COLO829 (cell line): ENCODE results near the gene AKR1D1.
"Not testable (repeated sequence)": the region's sequence is repeated elsewhere in the genome, so short reads cannot be mapped to it uniquely, and the experiment has no call there.

Source experiments
- DNase-seq: peaks from one replicate; pipeline ENCODE4 v3.0.0; 2012; ENCODE audit warnings: low spot score

Gene AKR1D1, protein sequence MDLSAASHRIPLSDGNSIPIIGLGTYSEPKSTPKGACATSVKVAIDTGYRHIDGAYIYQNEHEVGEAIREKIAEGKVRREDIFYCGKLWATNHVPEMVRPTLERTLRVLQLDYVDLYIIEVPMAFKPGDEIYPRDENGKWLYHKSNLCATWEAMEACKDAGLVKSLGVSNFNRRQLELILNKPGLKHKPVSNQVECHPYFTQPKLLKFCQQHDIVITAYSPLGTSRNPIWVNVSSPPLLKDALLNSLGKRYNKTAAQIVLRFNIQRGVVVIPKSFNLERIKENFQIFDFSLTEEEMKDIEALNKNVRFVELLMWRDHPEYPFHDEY

DNA sequence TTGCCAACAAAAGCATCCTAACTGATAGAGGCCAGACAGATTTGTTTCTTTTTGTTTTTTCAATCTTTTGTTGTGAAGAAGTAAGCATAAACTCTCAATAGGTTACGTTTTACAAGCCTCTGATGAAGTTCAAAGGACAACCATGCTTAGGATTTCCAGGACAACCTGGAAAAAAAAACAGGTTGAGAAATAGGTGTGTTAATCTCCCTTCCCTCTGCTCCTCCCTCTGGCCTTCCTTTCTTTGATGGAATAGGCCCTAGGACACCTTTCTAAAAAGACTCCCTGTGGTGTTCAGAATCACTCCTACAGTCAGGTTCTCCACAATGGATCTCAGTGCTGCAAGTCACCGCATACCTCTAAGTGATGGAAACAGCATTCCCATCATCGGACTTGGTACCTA, at the start of gene AKR1D1:
AKR1D1 (plus strand) TSS at position 264 of the 400 bp plus-strand sequence; CDS start at position 324, 60 bp downstream.
- DNase-seq, result no peak

DNA sequence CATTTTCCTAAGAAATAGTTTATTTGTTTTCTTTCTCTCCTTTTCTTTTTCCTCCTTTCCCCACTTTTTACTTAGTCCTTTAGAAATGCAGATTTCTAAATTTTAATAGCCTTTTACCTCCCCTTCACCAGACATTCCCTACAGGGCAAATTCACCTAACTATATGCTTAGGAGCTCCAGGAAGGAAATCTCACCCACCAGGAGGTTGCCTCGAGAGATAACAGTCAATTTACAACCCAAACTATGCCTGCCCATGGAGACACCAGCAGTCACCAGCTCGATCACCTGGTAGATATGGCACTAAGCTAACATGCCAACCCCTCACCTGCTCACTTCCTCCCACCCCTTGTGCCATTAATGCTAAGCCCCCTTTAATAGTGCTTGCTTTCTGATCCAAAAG, 49.2 kb upstream of the AKR1D1 start:
- DNase-seq, result no peak

DNA sequence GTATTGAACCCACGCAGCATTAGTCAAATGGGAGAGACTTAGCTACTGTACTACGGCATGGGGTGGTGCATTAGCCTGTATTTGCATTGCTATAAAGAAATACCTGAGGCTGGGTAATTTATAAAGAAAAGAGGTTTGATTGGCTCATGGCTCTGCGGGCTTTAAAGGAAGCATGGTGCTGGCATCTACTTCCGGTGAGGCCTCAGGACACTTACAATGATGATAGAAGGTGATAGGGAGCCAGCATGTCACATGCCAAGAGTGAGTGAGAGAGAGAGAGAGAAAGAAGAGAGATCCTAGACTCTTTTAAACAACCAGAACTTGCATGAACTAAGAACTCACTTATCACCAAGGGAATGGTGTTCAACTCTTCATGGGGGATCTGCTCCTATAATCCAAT, 47.1 kb upstream of the AKR1D1 start:
- DNase-seq, result no peak

DNA sequence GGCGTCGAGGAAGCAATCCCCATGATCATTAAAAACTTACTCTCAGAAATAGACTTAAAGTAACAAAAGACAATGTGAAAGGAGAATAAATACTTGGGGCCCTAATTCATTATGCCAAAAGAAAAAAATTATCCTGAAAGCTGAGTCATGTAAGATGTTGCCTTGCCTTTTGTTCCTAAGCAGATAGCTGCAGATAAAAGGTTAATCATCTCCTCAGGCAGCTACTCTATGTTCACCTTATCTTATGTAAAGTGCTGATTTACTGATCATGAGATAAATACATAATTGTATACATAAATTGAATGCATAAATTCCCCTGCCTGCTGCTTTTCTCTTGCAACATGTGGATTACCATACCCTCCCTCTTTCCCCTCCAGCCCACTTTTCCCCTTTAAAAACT, 46.3 kb upstream of the AKR1D1 start:
- peak; percentile 74 for DNase-seq

DNA sequence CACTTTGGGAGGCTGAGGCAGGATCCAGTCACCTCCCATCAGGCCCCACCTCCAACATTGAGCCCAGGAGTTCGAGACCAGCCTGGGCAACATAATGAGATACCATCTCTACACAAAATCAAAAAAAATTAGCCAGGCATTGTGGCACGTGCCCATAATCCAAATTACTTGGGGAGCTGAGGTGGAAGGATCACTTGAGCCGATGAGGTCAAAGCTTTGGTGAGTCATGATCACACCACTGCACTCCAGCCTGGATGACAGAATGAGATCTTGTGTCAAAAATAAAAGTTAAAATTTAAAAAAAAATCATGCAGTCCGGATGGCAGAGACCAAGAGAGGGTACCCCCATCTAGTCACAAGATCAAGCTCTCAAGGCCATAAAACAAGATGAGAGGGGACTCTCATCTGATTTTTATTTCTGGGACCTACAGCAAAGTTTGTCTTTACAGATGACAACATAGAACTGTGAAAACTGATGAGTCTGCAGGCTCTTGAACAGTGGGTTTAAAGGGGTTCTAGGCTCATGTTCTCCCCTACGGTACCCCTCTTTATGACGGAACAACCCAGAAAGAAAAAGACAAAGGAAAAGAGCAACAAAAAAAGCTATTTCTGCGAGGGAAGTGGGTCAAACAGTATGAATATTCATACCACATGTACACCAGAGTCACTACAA, 45.4 kb upstream of the AKR1D1 start:
- DNase-seq, result no peak

DNA sequence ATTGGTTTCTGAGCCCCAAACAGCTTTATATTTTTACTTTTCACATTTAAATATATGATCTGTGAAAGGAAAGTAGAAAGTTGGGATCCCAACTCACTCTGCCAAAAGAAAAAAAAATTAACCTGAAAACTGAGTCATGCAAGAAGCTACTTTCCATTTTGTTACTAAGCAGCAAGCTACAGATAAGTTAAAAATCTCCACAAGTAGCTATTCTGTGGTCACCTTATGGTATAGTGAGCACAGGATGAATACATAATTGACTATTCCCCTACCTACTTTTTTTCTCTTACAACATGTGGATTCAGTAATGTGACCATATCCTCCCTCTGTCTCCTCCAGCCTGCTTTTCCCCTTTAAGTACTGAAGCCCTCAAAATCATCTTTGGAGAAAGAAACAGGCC, 44.1 kb upstream of the AKR1D1 start:
- no peak for DNase-seq

DNA sequence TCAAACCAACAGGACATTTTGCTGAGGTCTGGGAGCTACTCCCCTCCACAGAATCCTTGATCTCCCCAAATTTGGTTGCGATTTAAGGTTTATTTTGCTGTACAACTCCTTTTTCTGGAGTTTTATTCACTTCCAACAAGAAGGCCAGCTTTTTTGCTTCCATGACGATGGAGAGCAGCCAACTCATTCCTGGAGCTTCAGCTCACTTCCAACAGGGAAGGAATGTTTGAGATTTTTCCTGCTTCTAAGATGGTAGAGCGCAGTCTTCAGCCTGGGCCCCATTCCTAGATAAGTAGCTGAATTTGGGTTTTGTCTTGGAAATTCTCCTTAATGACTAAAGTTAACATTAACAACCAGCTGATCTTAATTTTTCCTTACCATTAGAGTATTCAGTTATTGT, 43.5 kb upstream of the AKR1D1 start:
- DNase-seq, result no peak

DNA sequence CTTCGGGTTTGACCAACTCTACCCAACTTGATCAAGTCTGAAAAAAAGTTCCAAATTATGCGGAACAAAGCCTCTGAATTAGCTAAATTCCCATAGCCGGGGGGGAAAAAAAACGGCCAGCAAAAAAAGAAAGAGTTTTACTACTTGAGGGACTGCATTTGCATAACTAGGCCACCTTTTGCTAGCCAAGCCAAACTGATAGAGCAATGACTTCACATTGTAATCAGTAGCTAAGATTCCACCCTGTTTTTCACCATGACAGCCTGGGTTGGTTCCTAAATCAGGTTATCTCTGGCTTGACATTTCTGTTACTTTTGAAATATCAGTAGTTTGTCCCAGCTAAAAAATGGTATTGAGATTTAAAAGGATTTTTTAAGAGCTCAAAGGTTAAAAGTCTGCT, 43.0 kb upstream of the AKR1D1 start:
- no peak for DNase-seq

DNA sequence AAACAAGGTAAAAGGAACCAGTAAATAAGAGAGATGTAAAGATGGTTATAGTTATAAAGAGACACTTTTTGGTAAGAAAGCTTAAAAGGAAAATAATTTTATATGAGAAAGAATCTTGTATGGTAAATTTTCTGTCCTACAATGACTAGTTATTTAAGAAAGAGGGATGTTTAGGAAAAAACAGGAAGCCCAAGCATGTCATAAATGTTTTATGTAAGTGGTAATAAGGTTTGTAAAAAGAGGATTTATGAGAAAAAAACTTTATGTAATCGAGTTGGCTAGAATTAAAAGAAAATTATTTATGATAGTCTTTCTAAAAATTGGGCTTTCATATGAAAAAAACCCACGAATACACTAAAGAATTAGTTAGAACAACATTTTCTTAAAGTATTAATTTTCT, 40.1 kb upstream of the AKR1D1 start:
- DNase-seq, result no peak

DNA sequence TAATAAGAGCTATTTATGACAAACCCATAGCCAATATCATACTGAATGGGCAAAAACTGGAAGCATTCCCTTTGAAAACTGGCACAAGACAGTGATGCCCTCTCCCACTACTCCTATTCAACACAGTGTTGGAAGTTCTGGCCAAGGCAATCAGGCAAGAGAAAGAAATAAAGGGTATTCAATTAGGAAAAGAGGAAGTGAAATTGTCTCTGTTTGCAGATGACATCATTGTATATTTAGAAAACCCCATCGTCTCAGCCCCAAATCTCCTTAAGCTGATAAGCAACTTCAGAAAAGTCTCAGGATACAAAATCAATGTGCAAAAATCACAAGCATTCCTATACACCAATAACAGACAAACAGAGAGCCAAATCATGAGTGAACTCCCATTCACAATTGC, 36.2 kb upstream of the AKR1D1 start:
- not testable (repeated sequence) for DNase-seq

DNA sequence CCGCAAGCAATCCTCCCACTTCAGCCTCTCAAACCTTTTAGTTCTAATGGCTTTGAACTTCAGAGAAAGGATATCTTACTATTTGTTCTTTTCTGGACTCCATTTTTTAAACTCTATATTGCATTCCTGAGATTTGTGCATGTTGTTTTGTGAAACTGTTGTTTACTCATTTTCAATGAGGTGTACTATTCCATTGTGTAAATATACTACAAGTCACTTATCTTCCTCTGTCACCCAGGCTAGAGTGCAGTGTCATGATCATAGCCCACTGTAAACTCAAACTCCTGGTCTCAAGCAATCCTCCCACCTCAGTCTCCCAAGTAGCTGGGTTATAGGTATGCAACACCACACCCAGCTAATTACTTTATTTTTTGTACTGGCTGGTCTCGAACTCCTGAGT, 31.4 kb upstream of the AKR1D1 start:
- DNase-seq, result no peak

DNA sequence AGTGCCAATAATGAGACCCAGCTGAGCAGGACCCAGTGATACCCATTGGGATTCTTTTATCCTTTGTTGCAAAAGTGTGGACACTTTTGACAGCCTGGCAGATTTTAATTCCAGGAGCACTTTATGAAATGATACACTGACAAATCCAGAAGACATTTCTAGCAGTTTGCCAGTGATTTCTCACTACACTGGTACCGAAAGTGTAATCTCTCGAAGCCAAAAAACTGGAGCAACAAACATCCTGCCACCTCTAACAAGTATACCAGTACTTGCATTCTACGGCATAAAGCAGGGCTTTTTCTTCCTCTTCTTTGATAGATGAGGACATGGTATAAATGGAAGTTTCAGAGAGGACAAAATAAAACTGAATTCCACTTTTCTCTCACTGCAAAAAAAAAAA, 28.4 kb upstream of the AKR1D1 start:
- DNase-seq, result no peak

DNA sequence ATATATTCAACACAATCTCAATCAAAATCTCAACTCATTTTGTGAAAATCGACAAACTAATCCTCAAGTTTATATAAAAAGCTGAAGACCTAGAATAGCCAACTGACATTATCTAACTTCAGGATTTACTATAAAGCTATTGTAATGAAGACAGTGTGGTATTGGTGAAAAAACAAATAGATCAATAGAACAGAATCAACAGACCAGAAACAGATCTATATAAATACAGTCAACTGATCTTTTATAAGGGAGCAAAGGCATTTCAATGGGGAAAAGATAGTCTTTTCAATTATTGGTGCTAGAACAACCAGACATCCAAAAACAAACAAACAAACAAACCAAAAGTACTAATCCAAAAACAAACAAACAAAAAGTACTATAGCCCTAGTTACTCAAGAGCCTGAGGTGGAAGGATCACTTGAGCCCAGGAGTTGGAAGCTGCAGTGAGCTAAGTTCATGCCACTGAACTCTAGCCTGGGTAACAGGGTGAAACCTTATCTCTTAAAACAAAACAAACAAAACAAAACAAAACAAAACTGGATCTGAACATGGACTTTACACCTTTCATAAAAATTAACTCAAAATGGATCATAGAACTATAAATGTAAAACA, 26.6 kb upstream of the AKR1D1 start:
- DNase-seq, result no peak

DNA sequence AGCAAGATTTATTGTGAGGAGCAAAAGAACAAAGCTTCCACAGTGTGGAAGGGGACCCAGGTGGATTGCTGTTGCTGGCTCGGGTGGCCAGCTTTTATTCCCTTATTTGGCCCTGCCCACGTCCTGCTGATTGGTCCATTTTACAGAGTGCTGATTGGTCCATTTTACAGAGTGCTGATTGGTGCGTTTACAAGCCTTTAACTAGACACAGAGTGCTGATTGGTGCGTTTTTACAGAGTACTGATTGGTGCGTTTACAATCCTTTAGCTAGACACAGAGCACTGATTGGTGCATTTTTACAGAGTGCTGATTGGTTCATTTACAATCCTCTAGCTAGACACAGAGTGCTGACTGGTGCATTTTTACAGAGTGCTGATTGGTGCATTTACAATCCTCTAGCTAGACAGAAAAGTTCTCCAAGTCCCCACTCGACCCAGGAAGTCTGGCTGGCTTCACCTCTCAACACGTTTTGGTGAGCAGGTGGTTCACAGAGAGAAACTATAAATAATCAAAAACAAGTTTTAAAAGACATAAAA, 24.5 kb upstream of the AKR1D1 start:
- not testable (repeated sequence) for DNase-seq

DNA sequence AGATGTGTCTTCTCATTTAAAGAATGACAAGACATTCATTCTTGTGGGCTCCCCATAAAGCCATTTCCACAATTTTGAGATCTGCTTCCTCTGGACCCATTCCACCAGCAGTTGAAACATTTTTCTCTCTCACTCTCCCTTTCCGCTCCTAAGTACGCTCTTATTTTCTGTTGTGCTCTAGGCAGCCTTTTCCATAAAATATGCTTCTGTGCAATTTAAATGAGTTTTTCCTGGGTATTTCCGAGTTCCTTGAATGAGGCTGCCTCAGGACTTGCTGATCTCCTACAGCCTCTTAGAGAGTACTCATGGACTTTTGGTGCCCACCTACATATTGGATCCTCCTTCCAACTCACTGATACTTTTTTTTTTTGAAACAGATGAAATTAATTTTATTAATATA, 23.6 kb upstream of the AKR1D1 start:
- no peak for DNase-seq

DNA sequence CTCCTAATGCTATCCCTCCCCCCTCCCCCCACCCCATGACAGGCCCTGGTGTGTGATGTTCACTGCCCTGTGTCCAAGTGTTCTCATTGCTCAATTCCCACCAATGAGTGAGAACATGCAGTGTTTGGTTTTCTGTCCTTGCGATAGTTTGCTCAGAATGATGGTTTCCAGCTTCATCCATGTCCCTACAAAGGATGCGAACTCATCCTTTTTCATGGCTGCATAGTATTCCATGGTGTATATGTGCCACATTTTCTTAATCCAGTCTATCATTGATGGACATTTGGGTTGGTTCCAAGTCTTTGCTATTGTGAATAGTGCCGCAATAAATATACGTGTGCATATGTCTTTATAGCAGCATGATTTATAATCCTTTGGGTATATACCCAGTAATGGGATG, 20.6 kb upstream of the AKR1D1 start:
- DNase-seq, result not testable (repeated sequence)

DNA sequence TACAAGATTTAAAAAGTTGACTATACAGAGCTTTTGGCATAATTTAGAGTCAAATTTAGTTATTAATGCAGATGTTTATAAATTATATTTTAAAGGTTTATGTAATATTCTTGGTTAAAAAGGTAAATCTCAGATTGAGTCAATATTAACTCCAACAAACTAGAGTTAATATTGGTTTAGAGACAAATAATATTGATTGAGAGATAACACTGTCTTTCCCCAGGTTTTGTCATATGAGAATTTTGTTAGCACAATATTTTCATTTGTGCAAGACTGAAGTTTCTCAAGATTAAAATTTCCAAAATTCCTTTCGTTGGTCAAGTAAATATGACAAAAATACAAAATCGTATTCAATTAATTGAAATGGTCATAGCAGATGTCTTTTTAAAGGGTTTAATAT, 12.9 kb upstream of the AKR1D1 start:
- DNase-seq, result no peak

DNA sequence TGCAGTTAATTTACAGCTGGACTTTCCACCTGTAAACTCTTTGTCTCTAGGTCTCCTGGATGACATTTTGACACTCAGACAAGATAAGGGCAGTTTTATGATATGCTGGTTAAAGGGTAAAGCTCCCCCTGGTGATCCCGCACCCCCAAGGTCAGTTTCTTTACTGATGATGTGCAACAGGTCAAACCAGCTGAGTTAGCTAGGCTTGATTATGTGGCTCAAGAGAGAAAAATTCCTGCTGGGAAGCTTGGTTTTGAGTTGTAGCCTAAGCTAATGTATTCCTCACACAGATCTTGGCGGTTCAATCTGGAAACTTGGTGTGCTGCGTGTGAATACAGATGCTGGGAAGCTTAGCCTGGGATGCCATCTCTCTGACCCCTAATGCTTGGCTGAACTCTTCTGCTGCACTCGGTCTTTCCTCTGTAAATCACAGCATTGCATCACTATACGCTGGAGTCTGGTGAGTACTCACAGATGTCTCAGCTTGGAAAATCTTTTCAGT, 11.4 kb upstream of the AKR1D1 start:
- DNase-seq, result no peak

DNA sequence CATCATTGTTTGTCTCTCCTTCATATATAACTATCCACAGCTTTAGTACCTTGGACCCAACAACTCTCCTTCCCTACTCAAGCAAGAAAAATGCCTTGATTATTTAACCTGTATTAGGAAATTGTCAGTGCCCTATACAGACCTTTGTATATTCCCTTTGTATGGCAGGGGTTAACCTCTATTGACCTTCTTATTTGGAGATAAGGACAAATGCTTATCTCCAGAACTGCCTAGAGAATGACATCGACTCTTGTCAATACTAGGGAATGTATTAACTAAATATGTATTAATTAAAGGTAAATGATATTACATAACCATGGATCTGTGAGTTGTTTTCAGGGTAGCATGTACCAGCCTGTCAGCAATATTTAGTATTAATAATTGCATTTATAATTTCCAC, 10.4 kb upstream of the AKR1D1 start:
- DNase-seq, result no peak

DNA sequence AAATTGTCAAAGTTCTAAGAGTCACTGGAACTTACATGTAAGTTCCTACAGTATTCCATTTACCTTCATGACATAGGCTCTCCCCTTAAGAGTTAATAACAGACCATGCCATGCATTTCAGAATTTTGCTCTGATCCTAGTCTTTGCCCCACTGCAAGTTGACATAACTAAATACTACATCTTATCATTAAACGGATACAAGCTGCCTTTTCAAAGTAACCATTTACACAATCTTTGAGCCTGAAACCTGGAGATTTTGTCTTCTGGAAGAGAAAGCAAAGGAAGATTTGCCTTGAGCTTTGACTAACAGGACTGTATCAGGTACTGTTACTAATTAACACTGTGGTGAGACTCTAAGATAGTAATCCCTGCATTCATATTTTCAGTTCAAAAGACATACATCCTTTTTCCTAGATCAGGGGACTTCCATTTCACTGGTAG, 9.3 kb upstream of the AKR1D1 start:
- DNase-seq, result no peak

DNA sequence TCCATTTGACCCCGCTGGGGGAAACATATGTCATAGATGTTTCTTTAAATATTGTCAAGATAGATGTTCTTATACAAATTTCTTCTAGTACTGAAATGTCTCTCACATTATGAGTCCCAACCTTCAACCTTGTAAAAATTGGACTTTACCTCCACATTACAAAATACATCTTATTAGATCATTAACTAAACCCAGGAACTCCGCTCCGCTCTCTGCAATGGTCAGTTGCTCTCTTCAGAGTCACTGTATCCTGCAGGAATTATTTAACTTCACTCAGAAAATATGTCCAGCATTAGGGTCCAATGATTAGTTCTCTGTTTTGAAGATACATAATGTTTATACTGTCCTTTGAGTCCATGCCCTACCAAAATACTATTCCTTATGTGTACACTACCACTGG, 8.5 kb upstream of the AKR1D1 start:
- no peak for DNase-seq

DNA sequence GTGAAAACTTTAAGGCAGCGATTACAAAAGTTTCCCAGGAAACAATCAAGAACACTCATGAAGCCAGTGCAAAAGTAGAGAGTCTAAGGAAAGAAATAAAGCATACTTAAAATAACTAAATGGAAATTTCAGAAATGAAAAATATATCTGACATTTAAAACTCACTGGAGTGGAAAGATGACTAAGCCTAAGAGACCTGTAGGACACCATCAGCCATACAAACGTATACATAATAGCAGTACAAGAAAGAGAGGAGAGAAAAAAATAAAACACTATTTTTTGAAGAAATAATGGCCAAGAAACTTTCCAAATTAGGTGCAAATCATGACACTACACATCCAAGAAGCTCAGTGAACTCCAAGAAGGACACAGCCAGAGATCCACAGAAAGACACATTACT, 5.4 kb upstream of the AKR1D1 start:
- no peak for DNase-seq

DNA sequence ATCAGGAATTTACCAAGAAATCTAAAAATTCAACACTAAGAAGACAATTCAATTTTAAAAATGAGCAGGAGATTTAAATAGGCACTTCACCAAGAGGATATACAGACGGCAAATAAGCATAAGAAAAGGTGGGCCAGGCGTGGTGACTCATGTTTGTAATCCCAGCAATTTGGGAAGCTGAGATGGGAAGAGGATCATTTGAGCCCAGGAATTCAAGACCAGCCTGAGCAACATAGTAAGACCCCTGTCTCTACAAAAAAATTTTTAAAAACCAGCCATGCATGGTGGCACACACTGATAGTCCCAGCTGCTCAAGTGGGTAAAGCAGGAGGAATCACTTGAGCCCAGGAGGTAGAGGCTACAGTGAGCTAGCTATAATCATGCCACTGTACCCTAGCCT, 3.5 kb upstream of the AKR1D1 start:
- no peak for DNase-seq
